Fibroblast of mammary gland (primary cell): ENCODE data around the gene TADA2A.

Experiments
- DNase-seq: peaks from one replicate; pipeline ENCODE4 v3.0.0-alpha.2; 2010; ENCODE audit warnings: low read depth
- H3K4me3 ChIP-seq: 2 replicates; pipeline ENCODE4 v1.5.1; 2011; ENCODE audit warnings: low read depth, mild to moderate bottlenecking, low read length, moderate library complexity; ENCODE audit not compliant: control insufficient read depth
- CTCF ChIP-seq: conservative IDR thresholded peaks from 2 replicates; pipeline ENCODE4 v1.5.1; 2011; ENCODE audit warnings: low read depth, low read length, inconsistent platforms; ENCODE audit not compliant: control insufficient read depth, insufficient read depth

Gene TADA2A

GRCh38 chr17:37406635-37407461 lies at the start of gene TADA2A, which contains the start of gene ACACA:
TSS of gene TADA2A (plus strand) at chr17:37406886. CDS start at chr17:37411366, 4,480 bp downstream.
TSS of gene ACACA (minus strand) at chr17:37406836. CDS start at chr17:37406299, 537 bp downstream.
- H3K4me3 ChIP-seq = peak within 1 kb of the TSS; percentile 83
- no peak for TF ChIP-seq CTCF
- peak; percentile 72 for DNase-seq

DNA sequence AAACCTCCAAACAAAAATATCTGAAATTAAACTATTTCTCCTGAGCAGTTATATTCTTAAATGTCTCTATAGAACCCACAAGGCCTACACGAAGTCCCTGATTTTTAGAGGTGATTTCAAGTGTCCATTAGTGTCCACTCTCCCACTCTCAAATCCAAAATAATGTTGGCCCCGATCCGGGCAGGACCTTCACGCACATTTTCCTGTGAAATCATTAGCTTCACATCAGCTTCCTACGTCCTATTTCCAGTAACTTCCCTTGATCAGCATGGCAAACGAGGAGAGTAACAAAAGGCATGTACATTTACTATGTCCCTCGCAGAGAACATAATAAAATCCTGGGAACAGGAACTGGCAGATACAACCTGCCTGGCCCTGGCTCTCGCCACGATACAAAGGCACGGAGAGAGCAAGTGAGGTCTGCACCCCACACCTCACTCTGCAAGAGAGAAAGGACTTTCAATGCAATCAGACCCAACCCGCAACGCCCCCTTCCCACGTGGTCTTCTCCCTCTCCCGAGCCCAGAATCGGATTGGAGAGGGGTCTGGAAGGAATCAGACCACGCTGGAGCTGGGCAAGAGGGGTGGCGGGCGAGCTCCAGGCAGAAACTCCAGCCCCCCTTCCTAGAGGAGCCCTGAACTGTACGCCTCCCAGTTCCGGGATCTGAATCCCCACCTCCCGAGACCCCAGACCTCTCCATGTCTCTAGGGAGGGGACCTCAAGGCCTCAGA lies 48.4 kb upstream of the TADA2A start:
- H3K4me3 ChIP-seq = peak overlapping the region; percentile 94
- peak; percentile 42 for DNase-seq
- TF ChIP-seq CTCF = no peak

- TF ChIP-seq CTCF = no peak
- peak overlapping the region; percentile 94 for H3K4me3 ChIP-seq
- peak; percentile 92 for DNase-seq
Observed at GRCh38 chr17:37358830-37359681, 47.6 kb upstream of the TADA2A start.

GRCh38 chr17:37359682-37360188 lies 47.0 kb upstream of the TADA2A start:
- no peak for DNase-seq
- no peak for TF ChIP-seq CTCF
- H3K4me3 ChIP-seq = peak overlapping the region; percentile 24

- no peak overlapping the region for H3K4me3 ChIP-seq
- DNase-seq = peak; percentile 57
- no peak for TF ChIP-seq CTCF
Observed at GRCh38 chr17:37360632-37361031, 46.1 kb upstream of the TADA2A start.

GRCh38 chr17:37361543-37361942 lies 45.1 kb upstream of the TADA2A start:
- H3K4me3 ChIP-seq = no peak overlapping the region
- no peak for DNase-seq
- no peak for TF ChIP-seq CTCF
